K562 (cell line): ENCODE measurements around the gene MMRN2. TPM values are rescaled to one million over a fixed set of nuclear protein-coding genes. Genes with fewer than 3 reads are reported as not detected.

ENCODE experiments used
- ATAC-seq: fragments of 200-7000 bp; cut with Tn5 transposase; 3 replicates; pipeline ENCODE4 v1.9.1; 2020; ENCODE audit warnings: moderate library complexity
- BruUV-seq: library from RNA; stranded (reverse); fragments of 400-500 nt; replicated peaks from 2 replicates; lab custom pipeline; 2021; lab: Mats Ljungman, UMichigan
- CTCF ChIA-PET: fragments of 300-600 bp; formaldehyde crosslinking; extraction: SDS; loops from one replicate; lab custom pipeline; 2021; ENCODE audit warnings: low intra/inter-chr PET ratio; lab: Yijun Ruan, JAX
- POLR2A ChIA-PET: fragments of 300-600, 350-650 bp; sonication (Branson Sonifier 250); formaldehyde crosslinking; extraction: SDS; loops from one replicate; lab custom pipeline; 2021; ENCODE audit warnings: antibody characterized with exemption, inconsistent platforms; lab: Yijun Ruan, JAX
- DNase-seq, 4 experiments: peaks; one replicate each; pipeline versions ENCODE4 v3.0.0 to v3.0.0-alpha.2; 2011 to 2018; ENCODE audit warnings: low spot score in 3 of 4, mixed read lengths in 3 of 4; ENCODE audit errors: extremely low read depth in 1 of 4
- FAIRE-seq: peaks from 2 replicates; lab custom pipeline; 2011; peaks lifted over from hg19 to GRCh38; lab: Jason Lieb, UNC
- H2AFZ ChIP-seq: 2 replicates; pipeline ENCODE4 v1.6.0; 2011; ENCODE audit warnings: low read depth, low read length, control low read depth, inconsistent platforms
- H3K27ac ChIP-seq: fragments of 200-600 bp; 3 replicates; pipeline ENCODE4 v1.8.0; 2011; ENCODE audit warnings: low read depth, mild to moderate bottlenecking, control low read depth, inconsistent platforms, low read length, moderate library complexity, mixed read lengths; ENCODE audit errors: extremely low read depth
- H3K27me3 ChIP-seq, 2 experiments: fragments of 300-600 bp in 1 of 2; 2 replicates in 1 of 2; 3 replicates in 1 of 2; pipeline versions ENCODE4 v1.6.0 to v1.8.0; 2011; ENCODE audit warnings: inconsistent platforms in 2 of 2, low read length in 2 of 2, mild to moderate bottlenecking in 1 of 2, mixed read lengths in 1 of 2, moderate library complexity in 1 of 2; ENCODE audit not compliant: control insufficient read depth in 2 of 2, insufficient read depth in 2 of 2
- H3K36me3 ChIP-seq: fragments of 300-600 bp; 3 replicates; pipeline ENCODE4 v1.8.0; 2011; ENCODE audit warnings: mild to moderate bottlenecking, low read length, inconsistent platforms; ENCODE audit not compliant: control insufficient read depth, insufficient read depth
- H3K4me1 ChIP-seq, 2 experiments: fragments of 200-600 bp in 1 of 2; replicated peaks in 1 of 2; 2 replicates in 1 of 2; 3 replicates in 1 of 2; pipeline versions ENCODE4 v1.5.1 to v1.8.0; 2011; ENCODE audit warnings: inconsistent platforms in 2 of 2, low read length in 2 of 2, mild to moderate bottlenecking in 1 of 2, mixed read lengths in 1 of 2, moderate library complexity in 1 of 2; ENCODE audit not compliant: control insufficient read depth in 2 of 2, insufficient read depth in 2 of 2
- H3K4me2 ChIP-seq: 2 replicates; pipeline ENCODE4 v1.6.1; 2011; ENCODE audit warnings: low read length, control low read depth, inconsistent platforms, mixed read lengths; ENCODE audit not compliant: insufficient read depth
- H3K4me3 ChIP-seq: fragments of 200-600 bp; sonication (generic), shearing (Covaris generic); 2 replicates; pipeline ENCODE4 v1.5.1; 2016; ENCODE audit warnings: control low read depth, inconsistent platforms
- H3K79me2 ChIP-seq: fragments of 200-600 bp; 3 replicates; pipeline ENCODE4 v1.8.0; 2011; ENCODE audit warnings: low read length, inconsistent platforms; ENCODE audit not compliant: control insufficient read depth, insufficient read depth
- H3K9ac ChIP-seq, 2 experiments: 2 replicates each; pipeline versions ENCODE4 v1.6.0 to v1.6.1; 2011; ENCODE audit warnings: low read depth in 2 of 2, low read length in 2 of 2, control low read depth in 1 of 2, inconsistent platforms in 1 of 2, mild to moderate bottlenecking in 1 of 2, mixed read lengths in 1 of 2; ENCODE audit not compliant: insufficient read depth in 1 of 2
- H3K9me1 ChIP-seq: one replicate; pipeline ENCODE4 v1.6.0; 2011; ENCODE audit warnings: inconsistent platforms, mild to moderate bottlenecking, low read length, moderate library complexity; ENCODE audit not compliant: control insufficient read depth, insufficient read depth
- H3K9me3 ChIP-seq: replicated peaks from 2 replicates; pipeline ENCODE4 v1.5.1; 2011; ENCODE audit warnings: low read depth, low read length, inconsistent platforms; ENCODE audit not compliant: control insufficient read depth, insufficient read depth
- H4K20me1 ChIP-seq: replicated peaks from 2 replicates; pipeline ENCODE4 v1.6.1; 2011; ENCODE audit warnings: low read length, inconsistent platforms, mixed read lengths; ENCODE audit not compliant: control insufficient read depth, insufficient read depth
- ARID2 ChIP-seq: fragments of 450-650 bp; IDR thresholded peaks from 2 replicates; pipeline ENCODE4 v1.6.1; 2017; ENCODE audit warnings: antibody characterized with exemption, mild to moderate bottlenecking
- DPF2 ChIP-seq: fragments of 450-650 bp; IDR thresholded peaks from 2 replicates; pipeline ENCODE4 v1.6.1; 2016
- RBBP5 ChIP-seq: fragments of 200-600 bp; sonication (generic); IDR thresholded peaks from 2 replicates; pipeline ENCODE4 v1.6.1; 2012; ENCODE audit warnings: borderline replicate concordance, mild to moderate bottlenecking, low read length, control low read depth, inconsistent platforms; ENCODE audit not compliant: insufficient read depth, poor library complexity, severe bottlenecking
- SMARCA4 ChIP-seq: fragments of 450-650 bp; IDR thresholded peaks from 2 replicates; pipeline ENCODE4 v1.6.1; 2016
- WGBS: fragments of 100-300 bp; shearing (Covaris generic); methylation state at CpG from one replicate; pipeline ENCODE4 v1.1.6; 2016; ENCODE audit warnings: low coverage, mixed read lengths; ENCODE audit not compliant: insufficient coverage; ENCODE audit errors: missing lambda C conversion rate; 5-methylcytosine and 5-hydroxymethylcytosine counted together
- in situ Hi-C: fragments of 300-500 bp; cut with MboI; formaldehyde crosslinking; loops from 4 replicates; pipeline ENCODE4 v1.15.0; 2018; ENCODE audit warnings: inconsistent platforms, mixed read lengths
- intact Hi-C: fragments of 100-400 bp; cut with micrococcal nuclease; formaldehyde crosslinking; loops from 2 replicates; pipeline ENCODE4 v1.14.2; 2022
- polyA plus RNA-seq, 8 experiments: library from polyadenylated mRNA; depleted of rRNA in 4 of 8; stranded (reverse) in 5 of 8; unstranded in 3 of 8; fragments of >200 nt; fragmentation: Nextera tagmentation in 2 of 8; fragmentation: Illumina TruSeq in 1 of 8; extraction: Ambion mirVana in 2 of 8; extraction: Trizol in 1 of 8; gene quantifications; 2 replicates each; pipeline versions ENCODE4 v1.2.1 to v1.2.3, GENCODE V29; 2011 to 2014; ENCODE audit warnings: inconsistent platforms in 1 of 8, missing spikeins in 1 of 8
- total RNA-seq, 7 experiments: library from RNA; depleted of rRNA in 6 of 7; stranded (reverse); fragments of >200 nt in 6 of 7; fragmentation: Illumina TruSeq in 2 of 7; extraction: Trizol in 2 of 7; gene quantifications; 2 replicates each; pipeline versions ENCODE4 v1.2.1 to v1.2.3, GENCODE V29; 2011 to 2021; ENCODE audit warnings: low replicate concordance in 1 of 7
- TF ChIP-seq, protein P1 (sequence below): fragments of 450-650 bp; IDR thresholded peaks from 2 replicates; pipeline ENCODE4 v1.6.1; 2017; ENCODE audit warnings: mild to moderate bottlenecking, moderate library complexity

Gene MMRN2
- total and polyA plus RNA-seq, 9 of the 15 experiments (the other 6 are each of a cell fraction or from before 2014, with no cell fraction given) = 0.07 to 2.0 (median 1.2) TPM

DNA sequence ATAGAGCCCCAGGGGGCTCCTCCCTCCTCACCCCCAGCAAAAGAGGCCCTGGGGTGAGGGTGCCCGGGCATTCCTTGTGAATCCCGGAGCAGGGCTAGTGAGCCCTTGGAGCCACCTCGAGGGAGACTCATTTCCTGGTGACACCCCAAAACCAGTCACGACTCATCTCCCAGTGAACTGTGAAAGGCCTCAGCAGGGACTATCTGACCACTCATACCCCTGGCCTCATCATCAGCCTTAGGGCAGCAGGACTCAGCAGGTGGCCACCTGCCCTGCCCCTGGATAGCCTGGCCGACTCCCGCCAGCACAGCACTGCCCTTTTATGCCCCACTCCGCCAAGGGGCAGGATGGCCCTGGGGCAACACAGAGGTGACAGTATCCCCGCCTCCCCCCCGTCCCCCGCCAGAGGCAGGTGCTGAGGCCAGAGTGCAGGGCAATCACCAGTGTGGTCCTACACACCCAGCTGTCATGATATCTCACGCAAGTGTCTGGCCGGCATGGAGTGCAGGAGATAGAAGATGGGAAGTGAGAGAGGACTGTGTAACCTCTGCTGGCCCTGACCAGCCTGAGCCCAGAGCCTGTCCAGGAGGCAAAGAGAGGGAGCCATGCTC, 4.2 kb upstream of the MMRN2 start:
- DNase-seq (no peak), ATAC-seq (no peak), FAIRE-seq (no peak)
- no peaks in the 10 kb centered on the region for H3K9me3 ChIP-seq
- H3K36me3 ChIP-seq = peaks cover 4% of the 10 kb centered on the region; the same call in 2 of the 3 replicates
- ChIA-PET POLR2A (interaction anchor here (0.6 kb wide), 1 partner anchor 152 kb away, joined by 4 read pairs; no protein-coding TSS in a partner anchor), CTCF (interaction anchor here (4.5 kb wide), 1 partner anchor 22 kb away, joined by 28 read pairs; no protein-coding TSS in a partner anchor)
- WGBS = 66% methylated on average over 6 of the region's 12 CpGs
- H4K20me1 ChIP-seq = no peaks in the 10 kb centered on the region
- no TSS peak for BruUV-seq
- no peak for TF ChIP-seq RBBP5
- TF ChIP-seq, protein P1, sequence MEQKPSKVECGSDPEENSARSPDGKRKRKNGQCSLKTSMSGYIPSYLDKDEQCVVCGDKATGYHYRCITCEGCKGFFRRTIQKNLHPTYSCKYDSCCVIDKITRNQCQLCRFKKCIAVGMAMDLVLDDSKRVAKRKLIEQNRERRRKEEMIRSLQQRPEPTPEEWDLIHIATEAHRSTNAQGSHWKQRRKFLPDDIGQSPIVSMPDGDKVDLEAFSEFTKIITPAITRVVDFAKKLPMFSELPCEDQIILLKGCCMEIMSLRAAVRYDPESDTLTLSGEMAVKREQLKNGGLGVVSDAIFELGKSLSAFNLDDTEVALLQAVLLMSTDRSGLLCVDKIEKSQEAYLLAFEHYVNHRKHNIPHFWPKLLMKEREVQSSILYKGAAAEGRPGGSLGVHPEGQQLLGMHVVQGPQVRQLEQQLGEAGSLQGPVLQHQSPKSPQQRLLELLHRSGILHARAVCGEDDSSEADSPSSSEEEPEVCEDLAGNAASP = no peak
- no peak for TF ChIP-seq SMARCA4
- TF ChIP-seq DPF2 = no peak
- TF ChIP-seq ARID2 = no peak
- peak overlapping the region in 1 of 2 experiments; percentile 54; a peak in 2 of 4 replicates for H3K9ac ChIP-seq
- no peaks in the 10 kb centered on the region for H3K9me1 ChIP-seq
- no peak overlapping the region for H3K4me3 ChIP-seq
- H3K27me3 ChIP-seq = no peaks in the 10 kb centered on the region
- in situ Hi-C loops = no loop called here
- peaks cover 17% of the 10 kb centered on the region; the same call in 2 of the 3 replicates for H3K79me2 ChIP-seq
- no peak overlapping the region for H3K27ac ChIP-seq
- H3K4me1 ChIP-seq = peaks cover 43 to 71% of the 10 kb centered on the region in 2 experiments
- no peak overlapping the region for H2AFZ ChIP-seq
- H3K4me2 ChIP-seq = no peak overlapping the region
- intact Hi-C loops = no loop called here
